Left renal pelvis (tissue), 4 donors: ENCODE measurements around the gene GSTM5. TPM values are rescaled to one million over a fixed set of nuclear protein-coding genes. Genes with fewer than 3 reads are reported as not detected.
"Not testable (repeated sequence)": the region's sequence is repeated elsewhere in the genome, so short reads cannot be mapped to it uniquely, and the experiment has no call there.

ENCODE experiments used
- DNase-seq, 4 donors: peaks; one replicate each; pipeline ENCODE4 v3.0.0-alpha.2; 2013; ENCODE audit warnings: low read depth in 4 of 4, low spot score in 3 of 4
- polyA plus RNA-seq, 4 donors: library from polyadenylated mRNA; unstranded; fragments of 120-200 nt; gene quantifications; one replicate each; pipeline ENCODE4 v1.2.1, GENCODE V29; 2013; ENCODE audit not compliant: insufficient read length in 4 of 4

The GSTM5 gene
- polyA plus RNA-seq, 4 donors = 36.1 to 67.9 (median 53.6) TPM

DNA sequence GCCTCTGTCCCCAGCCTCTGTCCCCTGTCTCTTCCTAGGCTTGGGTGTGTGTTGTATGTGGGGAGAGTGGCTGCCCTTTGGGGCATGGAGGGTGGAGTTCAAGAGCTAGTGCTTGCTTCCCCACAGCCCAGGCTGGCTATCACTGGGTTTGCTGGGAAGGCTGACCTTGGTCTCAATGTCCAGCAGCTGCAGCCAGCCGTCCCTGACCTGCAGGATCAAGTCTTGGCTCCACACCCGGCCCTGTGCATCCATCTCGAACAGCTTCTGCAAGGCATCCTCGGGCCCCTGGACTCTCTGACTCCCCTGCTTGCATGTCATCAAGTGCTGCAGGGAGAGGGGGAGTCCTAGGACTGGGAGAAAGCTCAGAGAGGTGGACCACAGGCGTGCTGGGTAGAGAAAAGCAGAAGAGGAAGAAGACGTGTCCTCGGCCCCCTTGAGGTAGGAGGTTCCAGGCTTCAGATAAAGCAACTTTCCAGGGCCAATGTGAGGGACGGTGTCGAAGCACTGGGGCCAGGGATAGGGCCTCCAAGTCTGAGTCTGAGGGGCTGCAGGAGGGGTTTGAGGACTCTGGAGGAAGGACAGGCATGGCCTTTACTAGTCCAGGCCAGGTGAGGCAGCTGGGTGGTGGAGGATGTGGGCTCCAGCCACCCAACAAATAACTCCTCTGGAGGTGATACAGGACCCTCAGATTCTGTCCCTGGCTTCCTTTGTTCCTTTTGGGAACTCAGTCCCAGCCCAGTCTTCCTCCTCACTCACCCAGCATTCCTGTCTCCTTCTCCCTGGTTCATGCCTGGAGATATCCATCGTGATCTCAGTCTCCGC, 47.7 kb downstream of the GSTM5 start:
- no peak for DNase-seq

DNA sequence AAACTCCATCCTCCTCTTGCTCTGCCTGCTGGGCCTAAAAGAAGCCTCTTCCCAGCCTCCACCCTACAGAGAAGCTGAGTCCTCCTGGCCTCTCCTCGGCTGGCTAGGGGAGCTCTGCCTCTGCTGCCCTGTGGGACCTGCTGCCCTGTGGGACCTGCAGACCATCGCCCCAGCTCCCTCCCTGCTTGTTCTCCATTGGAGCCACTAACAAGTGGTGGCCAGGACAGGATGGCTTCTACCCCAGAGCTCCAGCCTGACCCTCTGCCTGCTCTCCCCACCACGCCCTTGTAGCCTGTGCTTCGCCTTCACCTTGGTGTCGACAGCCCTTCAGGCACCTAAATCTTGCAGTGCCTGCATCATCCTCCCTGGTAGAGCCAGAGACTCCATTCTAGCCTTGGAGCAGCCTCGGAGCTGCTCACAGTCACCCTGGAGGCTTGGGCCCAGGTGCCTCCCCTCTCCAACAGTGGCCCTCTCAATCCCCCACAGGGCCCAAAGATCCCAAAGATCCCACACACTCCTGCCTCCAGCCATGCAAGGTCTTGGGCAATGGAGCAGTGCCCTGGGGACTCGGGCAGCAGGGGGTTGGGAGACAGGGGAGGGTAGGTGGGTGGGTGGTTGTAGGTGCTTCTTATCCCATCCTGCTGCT, 48.7 kb downstream of the GSTM5 start:
- DNase-seq = no peak

DNA sequence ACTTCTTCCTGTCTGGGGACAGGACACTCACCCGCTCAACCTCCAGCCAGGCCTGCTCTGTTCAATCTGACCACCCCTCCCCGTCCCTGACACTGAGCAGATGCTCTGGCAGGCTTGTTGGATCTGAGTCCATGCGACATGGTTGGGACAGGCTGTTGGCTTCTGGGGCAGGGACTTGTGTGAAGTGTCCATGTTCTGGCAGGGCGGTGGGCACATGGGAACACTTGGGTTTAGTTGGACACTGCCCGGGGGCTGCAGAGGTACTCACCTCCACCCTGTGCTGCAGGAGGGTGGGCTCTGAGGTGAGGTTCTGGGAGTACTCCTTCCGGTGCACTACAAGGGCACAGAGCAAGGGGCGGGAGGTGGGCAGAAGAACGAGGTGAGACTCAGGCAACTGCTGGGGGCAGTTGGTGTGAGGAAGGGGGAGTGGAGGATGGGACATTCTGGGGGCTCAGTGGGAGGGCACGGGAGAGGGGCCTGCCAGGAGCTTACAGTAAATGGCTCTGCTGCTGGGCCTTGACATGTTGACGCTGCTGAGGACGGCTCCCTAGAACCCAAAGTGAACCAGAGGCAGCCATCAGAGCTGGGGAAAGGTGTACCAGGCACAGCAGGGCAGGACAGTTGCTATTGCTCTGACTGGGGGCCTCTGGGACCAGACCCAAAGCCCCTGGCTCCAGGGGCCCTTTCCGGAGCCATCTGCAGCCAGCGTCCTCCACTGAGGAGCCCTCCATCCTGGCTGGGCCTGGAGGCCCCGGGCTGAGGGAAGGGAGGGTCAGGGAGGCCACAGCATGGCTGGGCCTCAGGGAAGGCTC, 49.4 kb downstream of the GSTM5 start:
- no peak for DNase-seq

DNA sequence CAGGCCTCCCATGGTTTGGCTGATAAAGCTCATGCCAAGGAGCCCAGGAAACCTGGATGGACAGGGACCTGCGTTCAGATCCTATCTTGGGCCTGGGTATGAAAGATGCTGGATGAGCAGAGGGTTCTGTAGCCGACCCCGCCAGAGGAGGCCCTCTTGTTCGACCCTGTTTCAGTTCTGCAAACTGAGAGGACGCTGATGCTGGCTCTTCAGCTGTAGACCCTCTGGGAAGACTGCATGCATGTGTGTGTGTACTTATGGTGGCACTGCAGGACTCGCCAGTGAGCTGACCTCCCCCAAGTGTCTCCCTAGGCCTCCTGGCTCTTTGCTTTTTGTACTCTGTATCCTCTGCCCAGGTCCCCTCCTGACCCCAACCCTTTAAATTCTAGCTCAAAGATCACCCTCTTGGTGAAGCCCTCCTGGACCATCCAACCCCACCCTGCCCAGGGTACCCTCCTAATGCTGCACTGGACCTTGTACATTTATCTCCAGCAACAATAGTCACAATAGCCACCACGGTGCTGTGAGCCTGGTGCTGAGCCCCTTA, 50.1 kb downstream of the GSTM5 start:
- no peak for DNase-seq

DNA sequence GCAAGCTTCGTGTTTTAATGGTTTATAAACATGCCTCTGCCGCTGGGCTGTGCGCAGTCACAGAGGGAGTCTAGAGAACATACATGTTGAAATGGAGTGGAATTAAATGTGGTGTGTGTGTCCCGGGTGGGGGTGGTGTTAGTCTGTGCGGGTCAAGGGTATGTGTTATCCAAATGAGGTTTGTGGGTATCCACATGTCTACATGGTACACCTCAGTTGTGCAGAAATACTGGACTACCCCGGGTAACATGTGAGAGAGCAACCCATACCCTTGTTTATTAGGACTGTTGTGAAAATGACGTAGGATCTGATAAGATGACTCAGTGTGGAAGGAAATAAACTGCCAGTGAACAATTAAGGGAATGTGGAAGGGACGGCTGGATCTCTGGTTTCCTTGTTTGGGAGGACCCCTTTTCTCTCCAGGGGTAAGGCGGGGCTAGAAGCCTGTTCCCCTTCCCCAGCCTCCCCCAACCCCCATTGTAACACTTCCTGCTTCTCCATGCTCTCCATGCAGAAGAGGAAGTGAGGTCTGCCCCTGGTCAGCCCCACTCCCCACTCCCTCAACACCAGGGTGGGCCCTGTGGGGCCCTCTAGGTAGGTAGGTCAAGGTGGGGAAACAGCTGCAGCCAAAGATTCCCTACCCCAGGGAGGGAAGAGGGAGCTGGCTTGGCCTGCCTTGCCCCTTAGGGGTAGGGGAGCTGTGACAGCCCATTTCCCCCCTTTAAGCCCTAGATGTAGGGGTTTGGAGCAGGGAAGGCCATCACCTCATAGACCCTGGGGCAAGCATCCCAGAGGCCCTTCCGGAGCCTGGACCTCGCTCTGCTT, 51.0 kb downstream of the GSTM5 start:
- no peak for DNase-seq

DNA sequence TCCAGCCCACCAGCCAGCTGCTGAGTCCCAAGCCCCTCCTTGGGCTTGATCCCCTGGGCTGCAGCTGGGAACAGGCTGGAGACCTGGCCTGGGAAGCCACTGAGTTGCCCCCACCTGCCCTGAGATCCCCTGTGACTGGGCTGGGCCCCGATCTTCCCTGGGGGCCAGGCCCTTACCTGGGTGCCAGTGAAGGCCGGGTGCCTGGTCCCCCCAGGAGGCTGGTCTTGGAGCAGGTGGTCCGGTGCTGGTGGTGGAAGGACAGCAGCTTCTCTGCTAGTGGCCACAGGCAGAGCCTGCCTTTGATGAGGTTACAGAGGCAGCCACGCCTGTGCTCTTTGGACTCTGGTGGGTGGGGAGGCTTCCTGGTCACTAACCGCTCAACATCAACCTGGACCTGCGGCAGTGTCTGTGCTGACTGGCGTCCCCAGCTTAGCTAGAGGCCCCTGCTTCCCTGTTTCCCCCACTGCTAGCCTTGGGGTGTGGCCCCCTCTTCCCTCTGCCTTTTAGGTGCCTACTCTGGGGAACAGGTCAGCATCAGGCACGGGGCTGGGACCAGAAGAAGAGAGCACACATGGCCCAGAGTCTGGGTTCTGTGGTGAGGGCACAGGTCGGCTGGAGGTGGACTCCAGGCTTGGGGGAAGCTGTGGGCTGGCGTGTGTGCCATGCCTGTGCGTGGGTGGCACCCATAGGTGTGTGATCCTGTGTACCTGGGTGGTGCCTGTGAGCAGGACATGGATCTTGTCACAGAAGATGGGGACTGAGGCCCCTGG, 51.8 kb downstream of the GSTM5 start, which contains the start of gene EPS8L3:
Gene EPS8L3 (minus strand): TSS at position 278 of the 770 bp plus-strand sequence. CDS start 2,174 bp downstream, outside the sequence.
- no peak for DNase-seq

DNA sequence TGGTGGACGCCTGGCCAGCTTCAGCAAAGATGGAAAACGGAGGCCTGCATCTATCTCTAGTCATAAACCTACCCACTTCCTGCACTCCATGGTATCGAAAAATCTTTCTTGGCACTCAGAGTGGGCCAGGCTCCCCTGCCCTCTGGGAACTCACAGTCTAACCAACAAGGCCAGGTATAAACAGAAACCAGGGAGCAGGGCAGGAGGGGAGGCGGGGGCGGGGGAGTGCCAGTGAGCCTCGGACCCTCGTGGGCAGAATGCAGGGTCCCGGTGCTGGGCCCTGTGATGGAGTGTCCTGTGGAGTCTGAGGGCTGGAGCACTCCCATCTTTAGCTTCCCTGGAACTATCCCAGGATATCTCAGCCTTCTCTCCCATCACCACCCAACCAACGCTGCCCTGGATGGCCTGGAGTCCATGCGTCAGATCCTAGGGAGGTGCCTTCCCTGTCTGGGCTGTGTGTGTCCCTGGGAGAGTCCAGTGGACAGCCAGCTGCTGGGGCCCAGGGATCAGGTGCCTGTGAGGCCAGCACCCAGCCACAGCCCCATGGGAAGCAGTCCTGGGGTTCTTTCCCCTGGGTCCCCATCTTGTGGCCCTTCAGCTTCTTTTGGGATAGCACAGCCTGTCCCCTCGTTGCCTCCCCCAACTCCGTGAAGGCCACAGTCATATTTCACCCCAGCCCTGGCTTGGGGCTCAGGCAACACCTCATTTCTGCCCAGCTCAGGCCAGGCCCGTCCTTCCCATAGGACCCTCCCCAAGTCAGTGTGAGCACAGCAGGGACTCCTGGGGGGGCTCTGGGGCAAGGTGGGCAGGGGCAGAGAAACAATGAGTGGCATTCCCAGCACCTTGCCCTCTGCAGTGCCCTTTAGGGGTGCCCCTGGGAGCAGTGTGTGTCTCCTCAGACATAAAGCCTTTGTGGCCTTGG, 52.8 kb downstream of the GSTM5 start:
- DNase-seq = no peak

DNA sequence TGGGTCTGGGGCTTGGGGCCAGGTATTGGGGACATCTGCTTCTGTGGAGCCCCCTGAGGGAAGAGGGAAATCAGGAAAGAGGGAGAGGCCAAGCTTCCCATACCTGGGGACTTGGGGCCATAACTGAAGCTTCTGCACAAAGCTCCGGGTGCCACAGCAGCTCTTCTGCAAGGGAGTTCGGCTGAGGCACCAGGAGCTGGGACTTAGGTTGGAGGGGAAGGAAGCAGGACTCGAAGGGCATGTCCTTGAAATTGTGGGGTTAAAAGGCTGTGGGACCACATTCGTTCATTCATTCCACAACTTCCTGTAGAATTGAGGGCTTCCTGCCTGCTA, 53.4 kb downstream of the GSTM5 start:
- DNase-seq = no peak

DNA sequence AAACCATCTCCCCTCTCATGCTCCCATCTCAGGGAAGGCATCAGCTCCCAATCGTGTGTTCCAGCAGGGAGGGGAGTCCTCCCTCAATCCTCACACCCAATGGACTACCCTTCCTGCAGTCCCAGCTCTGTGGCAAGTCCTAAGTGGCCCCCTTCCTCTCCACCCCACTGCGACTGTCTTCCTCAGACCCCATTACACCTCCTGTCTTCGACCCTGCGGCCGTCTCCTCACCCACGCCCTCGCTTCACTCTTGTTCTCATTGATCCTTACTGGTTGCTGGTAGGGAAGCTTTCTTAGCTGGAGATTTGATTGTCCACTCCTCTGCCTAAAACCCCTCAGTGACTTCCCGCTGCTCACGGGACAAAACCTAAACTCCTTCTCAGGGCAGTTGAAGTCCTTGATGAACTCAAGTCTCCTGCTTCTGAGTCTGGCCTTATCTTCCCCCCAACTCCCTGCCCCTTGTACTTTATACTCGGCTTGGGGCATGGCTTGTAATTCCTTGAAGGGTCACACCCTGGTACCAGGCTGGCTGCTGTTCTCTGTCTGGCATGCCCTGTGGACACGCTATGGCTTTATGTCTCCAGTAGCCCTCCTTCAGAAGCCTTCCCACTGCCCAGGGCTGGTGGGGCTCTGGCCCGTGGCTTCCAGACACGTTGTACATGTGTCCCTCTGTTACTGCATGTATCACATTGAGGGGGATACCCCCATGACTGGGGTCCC, 54.0 kb downstream of the GSTM5 start:
- no peak for DNase-seq

DNA sequence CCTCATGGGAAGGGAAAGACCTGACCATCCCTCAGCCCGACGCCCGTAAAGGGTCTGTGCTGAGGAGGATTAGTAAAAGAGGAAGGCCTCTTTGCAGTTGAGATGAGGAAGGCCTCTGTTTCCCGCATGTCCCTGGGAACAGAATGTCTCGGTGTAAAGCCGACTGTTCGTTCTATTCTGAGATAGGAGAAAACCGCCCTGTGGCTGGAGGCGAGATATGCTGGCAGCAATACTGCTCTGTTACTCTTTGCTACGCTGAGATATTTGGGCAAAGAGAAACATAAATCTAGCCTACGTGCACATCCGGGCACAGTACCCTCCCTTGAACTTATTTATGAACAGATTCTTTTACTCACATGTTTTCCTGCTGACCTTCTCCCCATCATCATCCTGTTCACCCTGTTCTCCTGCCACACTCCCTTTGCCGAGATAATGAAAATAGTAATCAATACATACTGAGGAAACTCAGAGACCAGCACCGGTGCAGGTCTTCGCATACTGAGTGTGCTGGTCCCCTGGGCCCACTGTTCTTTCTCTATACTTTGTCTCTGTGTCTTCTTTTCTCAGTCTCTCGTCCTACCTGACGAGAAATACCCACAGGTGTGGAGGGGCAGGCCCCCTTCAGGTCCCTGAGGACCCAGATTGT, 55.1 kb downstream of the GSTM5 start:
- DNase-seq = not testable (repeated sequence)

Other genes with a start within 250 kb of the GSTM5 start
- 10 to 100 TPM in 3 of 4 donors, 1 to 10 TPM in 1; 5.3 to 16.4 (median 11.7) TPM for gene SYPL2, start 245.7 kb upstream of the GSTM5 start, polyA plus RNA-seq
- gene ATXN7L2, start 228.3 kb upstream of the GSTM5 start, polyA plus RNA-seq = 10 to 100 TPM in 2 of 4 donors, 1 to 10 TPM in 2; 7.3 to 17.6 (median 12.7) TPM
- gene CYB561D1, start 218.2 kb upstream of the GSTM5 start, polyA plus RNA-seq = 1 to 10 TPM; 6.1 to 9.7 (median 8.2) TPM
- gene AMIGO1, start 202.5 kb upstream of the GSTM5 start, polyA plus RNA-seq = 1 to 10 TPM; 8.0 to 9.2 (median 8.7) TPM
- gene GPR61, start 172.4 kb upstream of the GSTM5 start, polyA plus RNA-seq = 1 to 10 TPM in 2 of 4 donors, under 1 TPM in 2; 0.23 to 1.7 (median 0.76) TPM
- 10 to 100 TPM; 10.9 to 15.4 (median 12.7) TPM for gene GNAI3, start 163.6 kb upstream of the GSTM5 start, polyA plus RNA-seq
- not detected for gene GNAT2, start 92.6 kb upstream of the GSTM5 start, polyA plus RNA-seq
- 10 to 100 TPM; 40.7 to 62.4 (median 53.7) TPM for gene AMPD2, start 92.4 kb upstream of the GSTM5 start, polyA plus RNA-seq
- gene GSTM4, start 56.2 kb upstream of the GSTM5 start, polyA plus RNA-seq = 10 to 100 TPM; 30.7 to 70.5 (median 57.7) TPM
- gene GSTM2, start 44.2 kb upstream of the GSTM5 start, polyA plus RNA-seq = 100 to 1,000 TPM; 172 to 269 (median 243) TPM
- 100 to 1,000 TPM in 1 of 4 donors, 1 to 10 TPM in 3; 1.6 to 112 (median 3.3) TPM for gene GSTM1, start 24.4 kb upstream of the GSTM5 start, polyA plus RNA-seq
- 100 to 1,000 TPM; 105 to 269 (median 250) TPM for gene GSTM3, start 28.8 kb downstream of the GSTM5 start, polyA plus RNA-seq
- under 1 TPM in 3 of 4 donors, not detected in 1; 0.46 to 0.83 (median 0.69) TPM for gene EPS8L3, start 51.7 kb downstream of the GSTM5 start, polyA plus RNA-seq
- gene CSF1, start 198.6 kb downstream of the GSTM5 start, polyA plus RNA-seq = 10 to 100 TPM in 1 of 4 donors, 1 to 10 TPM in 3; 7.5 to 28.9 (median 8.8) TPM